ENCODE results near the gene TUBB2A.
"Not testable (repeated sequence)": the region's sequence is repeated elsewhere in the genome, so short reads cannot be mapped to it uniquely, and the experiment has no call there.

TUBB2A gene

DNA sequence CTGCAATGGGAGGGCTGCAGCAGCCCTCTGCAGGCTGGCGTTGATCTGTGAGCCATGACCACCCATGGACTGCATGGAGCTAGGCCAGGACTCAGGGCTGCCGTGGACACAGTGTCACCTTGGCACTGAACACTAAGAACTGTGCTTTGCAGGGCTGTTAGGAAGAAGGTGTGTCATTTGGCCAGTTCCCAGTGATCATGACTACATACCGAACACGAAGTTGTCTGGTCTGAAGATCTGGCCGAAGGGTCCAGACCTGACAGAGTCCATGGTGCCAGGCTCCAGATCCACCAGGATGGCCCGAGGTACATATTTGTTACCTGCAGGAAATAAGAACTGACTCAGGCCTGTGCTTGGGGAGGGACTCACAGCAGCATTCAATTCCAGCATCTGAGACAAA, 1.9 kb downstream of the TUBB2A start:
- DNase-seq (ENCODE audit: low read depth), result not testable (repeated sequence)

DNA sequence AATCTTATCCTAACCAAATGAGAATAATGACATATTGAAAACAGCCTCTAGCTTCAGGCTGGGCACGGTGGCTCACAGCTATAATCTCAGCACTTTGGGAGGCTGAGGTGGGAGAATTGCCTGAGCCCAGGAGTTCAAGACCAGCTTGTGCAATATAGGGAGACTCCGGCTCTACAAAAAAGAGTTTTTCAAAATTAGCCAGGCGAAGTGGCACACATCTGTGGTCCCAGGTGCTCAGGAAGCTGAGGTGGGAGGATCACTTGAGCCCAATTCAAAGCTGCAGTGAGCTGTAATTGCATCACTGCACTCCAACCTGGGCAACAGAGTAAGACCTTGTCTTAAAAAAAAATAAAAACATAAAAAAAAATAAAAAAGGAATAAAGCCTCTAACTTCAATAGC, 4.7 kb downstream of the TUBB2A start:
- DNase-seq (ENCODE audit: low read depth), result no peak

- DNase-seq (ENCODE audit: low read depth), result no peak
Measured at GRCh38 chr6:3151691-3152090, 5.7 kb downstream of the TUBB2A start.

DNA sequence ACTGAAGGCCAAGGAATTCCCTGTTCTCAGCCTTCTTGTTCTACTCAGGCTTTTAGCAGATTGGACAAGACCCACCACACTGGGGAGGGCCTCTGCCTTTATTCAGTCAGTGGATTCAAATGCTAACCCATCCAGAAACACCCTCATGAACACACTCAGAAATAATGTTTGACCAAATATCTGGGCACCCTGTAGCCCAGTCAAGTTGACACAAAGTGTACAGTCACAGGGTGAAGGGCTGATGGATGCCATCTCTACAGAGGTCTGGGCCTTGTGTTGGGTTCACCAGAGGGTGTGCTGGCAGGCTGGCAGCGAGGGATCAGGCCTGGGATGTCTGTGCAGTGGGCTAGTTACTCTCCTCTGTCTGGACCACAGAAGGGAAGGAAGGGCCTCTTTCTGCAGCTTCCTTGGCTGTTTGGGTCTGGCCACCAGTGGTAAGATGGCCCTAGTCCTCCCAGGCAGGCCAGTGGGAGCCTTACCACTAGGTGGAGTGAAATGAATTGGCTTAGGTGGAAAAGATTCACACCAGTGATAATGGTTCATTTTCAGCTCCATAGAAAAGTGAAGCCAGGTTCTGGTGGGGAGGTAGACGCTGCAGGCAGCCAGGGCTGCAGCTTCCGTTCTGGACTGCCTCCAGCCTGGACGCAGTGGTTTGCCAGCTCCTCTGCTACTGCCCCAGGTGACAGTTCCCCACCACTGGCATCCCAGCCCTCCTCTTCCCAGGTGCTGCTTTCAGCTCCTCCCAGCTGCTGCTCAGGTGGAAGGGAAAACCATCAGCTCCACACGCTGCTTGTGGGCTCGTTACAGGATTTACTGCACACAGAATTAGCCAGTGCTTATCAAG, 9.2 kb downstream of the TUBB2A start:
- DNase-seq (ENCODE audit: low read depth), result no peak

GRCh38 chr6:3144571-3144970, 12.8 kb downstream of the TUBB2A start:
- no peak for DNase-seq (ENCODE audit: low read depth)

DNA sequence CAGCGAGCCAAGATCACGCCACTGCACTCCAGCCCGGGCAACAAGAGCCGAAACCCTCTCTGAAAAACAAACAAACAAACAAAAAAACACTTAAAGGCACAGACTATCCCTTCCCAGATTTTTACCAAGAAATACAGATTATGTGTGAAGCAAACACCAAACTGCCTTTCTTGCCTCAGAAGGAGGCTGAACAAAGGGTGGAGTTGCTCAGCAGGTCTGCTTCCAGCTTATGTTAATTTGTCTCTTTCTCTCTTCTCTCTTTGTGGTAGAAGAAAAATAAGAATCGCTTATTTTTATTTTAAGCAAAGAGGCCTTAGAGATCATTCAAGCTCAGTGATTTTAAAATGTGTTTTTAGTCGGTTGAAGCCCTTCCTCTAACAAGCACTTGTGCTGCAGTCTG, 14.2 kb downstream of the TUBB2A start:
- no peak for DNase-seq (ENCODE audit: low read depth)

GRCh38 chr6:3142536-3142935, 14.8 kb downstream of the TUBB2A start:
- no peak for DNase-seq (ENCODE audit: low read depth)

GRCh38 chr6:3140201-3140600, 17.1 kb downstream of the TUBB2A start:
- no peak for DNase-seq (ENCODE audit: low read depth)

- DNase-seq (ENCODE audit: low read depth), result no peak
Measured at GRCh38 chr6:3139090-3139903, 18.0 kb downstream of the TUBB2A start.

DNA sequence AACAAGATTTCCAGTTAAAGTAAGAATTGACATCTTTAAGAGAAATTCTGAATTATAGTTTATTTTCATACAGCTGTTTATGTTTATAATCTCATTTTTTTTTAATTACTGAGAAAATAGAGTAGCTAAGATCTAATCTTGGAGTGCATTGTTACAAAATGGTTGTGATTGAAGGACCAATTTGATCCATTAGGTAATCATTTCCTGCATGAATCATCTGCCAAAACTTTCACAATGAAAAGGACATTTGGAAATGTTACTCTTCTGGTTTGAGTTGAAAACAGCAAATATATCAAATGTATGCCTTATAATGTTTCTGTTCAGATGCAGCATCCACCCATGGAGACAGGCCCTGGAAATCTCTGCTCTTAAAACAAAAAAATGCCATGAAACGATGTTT, 19.0 kb downstream of the TUBB2A start:
- no peak for DNase-seq (ENCODE audit: low read depth)

GRCh38 chr6:3137873-3138272, 19.5 kb downstream of the TUBB2A start:
- not testable (repeated sequence) for DNase-seq (ENCODE audit: low read depth)

DNA sequence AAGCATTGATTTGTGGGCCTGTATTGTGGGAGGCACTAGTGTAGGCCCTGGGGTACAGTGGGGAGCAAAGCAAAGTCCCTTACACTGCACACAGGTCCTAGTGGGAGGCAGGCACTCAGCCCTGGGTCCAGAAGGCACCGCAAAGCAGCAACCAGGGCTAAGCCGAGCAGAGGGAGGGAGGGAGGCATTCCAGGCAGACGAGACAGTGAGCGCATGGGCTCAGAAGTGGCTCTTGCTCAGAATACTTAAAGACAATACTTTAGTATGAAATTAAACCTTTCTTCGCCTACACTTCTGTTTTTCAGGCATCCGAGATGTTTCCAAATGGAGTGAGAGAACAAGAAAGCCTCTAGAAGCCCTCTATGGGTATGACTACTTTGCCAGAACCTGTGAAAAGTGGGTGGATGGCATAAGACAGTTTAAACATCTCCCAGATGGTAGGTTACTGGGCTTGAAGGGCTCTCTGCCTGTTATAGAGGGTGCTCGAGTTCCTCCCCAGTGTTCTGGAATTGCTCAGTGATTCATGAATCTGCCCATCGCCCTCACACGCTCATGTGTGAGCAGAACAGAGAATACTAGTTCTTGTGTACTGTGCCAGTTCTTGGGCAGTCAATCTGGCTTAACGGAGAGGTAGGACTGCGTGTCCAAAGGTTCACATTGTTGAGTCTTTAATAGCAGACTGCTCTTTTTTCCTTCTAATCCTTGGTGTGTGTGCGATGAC, 20.1 kb downstream of the TUBB2A start:
- DNase-seq (ENCODE audit: low read depth), result no peak

DNA sequence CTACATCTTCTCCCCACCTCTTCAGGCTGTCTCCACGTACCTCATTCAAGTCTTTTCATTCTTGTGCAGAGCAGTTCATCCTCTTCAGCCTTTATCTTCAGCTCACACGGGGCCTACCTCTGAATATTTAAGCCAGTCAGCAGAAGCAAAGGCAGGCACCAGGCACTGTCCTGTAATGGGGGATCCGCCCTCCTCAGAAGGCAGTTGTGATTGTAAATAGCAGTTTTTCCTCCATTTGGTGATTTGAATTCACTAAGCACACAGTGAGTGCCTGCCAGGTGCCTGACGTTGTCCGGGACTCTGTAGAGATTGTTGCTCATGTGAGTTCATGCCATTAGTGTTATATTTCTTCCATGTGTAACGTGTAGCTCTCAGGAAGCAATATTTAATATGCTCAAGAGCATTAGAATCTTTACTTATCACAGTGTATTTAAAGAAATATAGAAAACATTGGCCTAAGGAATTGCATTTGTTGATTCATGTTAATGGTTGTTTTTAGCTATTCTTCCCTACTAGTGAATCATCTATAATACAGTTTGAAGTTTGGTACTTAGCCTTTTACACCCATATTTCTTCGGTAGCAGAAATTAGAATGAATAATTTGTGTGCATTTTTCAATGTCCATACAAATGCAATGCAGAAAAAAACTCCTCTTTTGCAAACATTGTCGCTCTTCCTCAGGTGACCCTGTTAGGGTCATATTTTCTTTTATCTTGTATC, 20.9 kb downstream of the TUBB2A start:
- no peak for DNase-seq (ENCODE audit: low read depth)

- no peak for DNase-seq (ENCODE audit: low read depth)
Measured at GRCh38 chr6:3135668-3136291, 21.6 kb downstream of the TUBB2A start.

DNA sequence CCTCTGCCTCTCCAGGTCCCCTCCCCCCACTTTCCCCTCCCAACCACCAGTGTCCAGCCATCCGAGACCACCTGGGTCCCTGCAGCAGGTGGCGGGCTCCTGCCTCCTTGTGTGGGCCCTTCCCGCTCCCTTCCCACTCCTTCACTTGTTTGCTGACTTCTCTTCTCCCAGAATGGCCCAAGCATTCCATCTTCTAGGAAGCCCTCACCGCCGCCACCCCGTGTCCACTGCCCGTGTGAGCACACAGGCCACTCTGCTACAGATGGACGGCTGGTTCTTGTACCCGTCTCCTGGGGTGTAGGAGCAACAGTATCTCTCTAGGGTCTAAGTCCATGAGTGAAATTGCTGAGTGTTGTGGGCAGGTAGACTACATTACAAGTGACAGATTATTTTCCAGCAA, 23.8 kb downstream of the TUBB2A start:
- DNase-seq (ENCODE audit: low read depth), result no peak

DNA sequence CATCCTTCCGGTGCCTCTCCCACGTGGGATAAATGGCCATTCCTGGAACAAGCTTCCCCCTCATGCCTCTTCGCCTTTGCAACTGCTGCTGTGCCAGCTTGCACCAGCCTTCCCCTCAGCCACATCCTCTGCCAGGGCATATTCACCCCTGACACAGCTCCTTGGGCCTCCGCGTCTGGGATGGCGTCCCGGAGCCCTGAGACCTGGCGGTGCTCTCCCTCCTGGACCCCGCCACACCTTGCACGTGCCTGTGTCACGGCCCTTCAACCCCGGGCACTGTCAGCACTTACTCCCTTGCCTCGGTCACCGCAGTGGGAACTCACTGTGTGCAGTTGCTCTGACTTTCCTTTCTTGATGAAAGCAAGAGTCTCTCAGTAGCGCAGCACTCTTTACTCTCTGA, 25.6 kb downstream of the TUBB2A start:
- DNase-seq (ENCODE audit: low read depth), result no peak

DNA sequence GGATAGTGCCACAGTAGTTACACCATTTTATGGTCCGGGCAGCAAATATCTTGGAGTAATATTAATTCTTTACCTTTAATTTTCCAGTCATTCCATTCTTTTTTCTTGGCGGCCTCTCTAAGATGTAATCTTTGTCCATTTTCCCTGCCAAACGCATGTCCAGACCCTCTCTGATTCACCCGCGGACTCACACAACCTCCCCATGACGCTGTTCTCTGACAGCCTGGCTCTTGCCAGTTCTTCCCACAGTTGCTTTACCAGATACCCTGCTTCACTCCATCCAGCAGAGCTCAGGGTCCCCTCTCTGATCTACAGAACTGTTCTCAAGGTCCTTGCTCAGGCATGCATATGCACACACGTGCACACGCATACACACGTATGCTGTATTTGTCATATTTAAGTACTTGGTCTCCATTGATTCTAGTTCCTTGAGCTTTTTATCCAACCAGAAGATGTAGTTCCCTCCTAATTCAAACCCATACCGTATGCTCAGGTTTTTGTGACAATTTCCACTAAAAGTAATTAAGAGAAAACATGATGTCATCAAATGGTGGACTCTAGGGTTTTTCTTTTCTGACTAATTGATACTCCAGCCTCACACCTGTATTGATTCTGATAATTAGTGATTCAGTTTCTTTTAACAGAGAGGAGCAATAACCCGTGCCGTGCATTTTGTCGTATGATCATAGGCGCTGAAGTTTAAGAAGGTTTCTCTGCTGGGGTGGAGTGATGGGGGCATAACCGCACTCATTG, 28.8 kb downstream of the TUBB2A start:
- no peak for DNase-seq (ENCODE audit: low read depth)

GRCh38 chr6:3125815-3126214, 31.5 kb downstream of the TUBB2A start:
- no peak for DNase-seq (ENCODE audit: low read depth)

GRCh38 chr6:3124667-3125066, 32.7 kb downstream of the TUBB2A start:
- no peak for DNase-seq (ENCODE audit: low read depth)

GRCh38 chr6:3122823-3123182, 34.5 kb downstream of the TUBB2A start:
- no peak for DNase-seq (ENCODE audit: low read depth)

GRCh38 chr6:3120765-3121089, 36.6 kb downstream of the TUBB2A start:
- DNase-seq (ENCODE audit: low read depth), result no peak
